ENCODE results near the gene TNKS2. TPM values are rescaled to one million over a fixed set of nuclear protein-coding genes. Genes with fewer than 3 reads are reported as not detected.

The TNKS2 gene
- total RNA-seq, 1 experiment from 2014 or later, result 48.3 TPM

DNA sequence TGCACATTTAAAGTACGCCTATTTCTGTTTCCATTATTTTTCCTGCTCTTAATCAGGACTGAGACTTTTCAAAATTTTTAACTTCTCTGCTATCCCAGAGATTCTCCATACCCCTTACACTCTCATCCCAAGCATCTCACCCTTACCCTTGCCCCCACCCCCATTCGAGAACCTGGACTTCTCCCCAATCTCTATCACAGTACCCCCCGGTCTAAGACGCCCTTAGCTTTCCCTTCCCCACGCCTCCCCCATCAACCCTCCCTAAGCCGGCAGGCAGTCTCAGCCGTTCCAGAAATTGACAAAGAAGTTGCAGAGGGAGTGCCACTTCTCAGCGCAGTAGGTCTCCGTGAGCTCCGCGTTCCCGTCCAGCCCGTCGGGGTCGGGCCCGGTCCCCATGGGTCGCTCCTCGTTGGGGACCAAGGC, 109.7 kb downstream of the TNKS2 start:
- H3K4me1 Mint-ChIP-seq (ENCODE audit: insufficient read depth, unreplicated experiment), result peaks cover 6% of the 10 kb centered on the region
- POLR2A ChIA-PET, result interaction anchor here (0.6 to 3.1 kb wide), 10 partner anchors 11 to 149 kb away, joined by 3 to 41 read pairs (median 6); partner anchors contain the start of genes BTAF1 and TNKS2
- TF ChIP-seq CTCF (IDR thresholded peaks at IDR 0.05; ENCODE audit: unreplicated experiment), result no peak
- no peaks in the 10 kb centered on the region for H3K27me3 Mint-ChIP-seq (ENCODE audit: insufficient read depth, unreplicated experiment)
- intact Hi-C loops (cut with micrococcal nuclease), result no loop called here
- BruUV-seq (replicated peaks), result no TSS peak
- no peaks in the 10 kb centered on the region for H3K36me3 Mint-ChIP-seq (ENCODE audit: insufficient read depth, unreplicated experiment)
- CTCF ChIA-PET, result interaction anchor here (0.6 to 1.4 kb wide), 8 partner anchors 9 to 530 kb away, joined by 3 to 5 read pairs (median 3); partner anchors contain the start of genes BTAF1 and TNKS2
- no peak overlapping the region for H3K27ac Mint-ChIP-seq (ENCODE audit: low read depth, unreplicated experiment)
- H3K9me3 Mint-ChIP-seq (ENCODE audit: unreplicated experiment), result no peaks in the 10 kb centered on the region
- peak overlapping the region; percentile 76 for H3K4me3 Mint-ChIP-seq (ENCODE audit: unreplicated experiment)
- no peak for DNase-seq (ENCODE audit: unreplicated experiment)

GRCh38 chr10:91908337-91909116, 110.3 kb downstream of the TNKS2 start:
- H3K27me3 Mint-ChIP-seq (ENCODE audit: insufficient read depth, unreplicated experiment), result peaks cover 4% of the 10 kb centered on the region
- peak; percentile 70 for DNase-seq (ENCODE audit: unreplicated experiment)
- peak overlapping the region; percentile 76 for H3K4me3 Mint-ChIP-seq (ENCODE audit: unreplicated experiment)
- H3K4me1 Mint-ChIP-seq (ENCODE audit: insufficient read depth, unreplicated experiment), result peaks cover 6% of the 10 kb centered on the region
- no peaks in the 10 kb centered on the region for H3K9me3 Mint-ChIP-seq (ENCODE audit: unreplicated experiment)
- peak overlapping the region; percentile 3 for H3K27ac Mint-ChIP-seq (ENCODE audit: low read depth, unreplicated experiment)
- peak; percentile 2 for TF ChIP-seq CTCF (IDR thresholded peaks at IDR 0.05; ENCODE audit: unreplicated experiment)
- H3K36me3 Mint-ChIP-seq (ENCODE audit: insufficient read depth, unreplicated experiment), result no peaks in the 10 kb centered on the region
- POLR2A ChIA-PET, result interaction anchor here (0.6 to 3.1 kb wide), 13 partner anchors 10 to 361 kb away, joined by 3 to 41 read pairs (median 5); partner anchors contain the start of genes BTAF1 and TNKS2
- CTCF ChIA-PET, result interaction anchor here (0.6 to 1.4 kb wide), 8 partner anchors 13 to 531 kb away, joined by 3 to 5 read pairs (median 4); partner anchors contain the start of genes BTAF1 and TNKS2
- intact Hi-C loops (cut with micrococcal nuclease), result loop anchor here (1.0 kb wide), 1 partner anchor 52 kb away; no protein-coding TSS in a partner anchor
- BruUV-seq (replicated peaks), result no TSS peak

GRCh38 chr10:91909117-91909677, 111.0 kb downstream of the TNKS2 start, which contains the start of gene FGFBP3:
Gene FGFBP3 (minus strand): TSS chr10:91909486. CDS start chr10:91908969, 517 bp downstream.
- H3K4me3 Mint-ChIP-seq (ENCODE audit: unreplicated experiment), result peak within 1 kb of the TSS; percentile 76
- H3K27ac Mint-ChIP-seq (ENCODE audit: low read depth, unreplicated experiment), result peak within 1 kb of the TSS; percentile 3
- no TSS peak for BruUV-seq (replicated peaks)
- peaks cover 6% of the 10 kb centered on the region for H3K4me1 Mint-ChIP-seq (ENCODE audit: insufficient read depth, unreplicated experiment)
- intact Hi-C loops (cut with micrococcal nuclease), result loop anchor here (1.0 kb wide), 1 partner anchor 53 kb away; no protein-coding TSS in a partner anchor
- H3K9me3 Mint-ChIP-seq (ENCODE audit: unreplicated experiment), result no peaks in the 10 kb centered on the region
- H3K27me3 Mint-ChIP-seq (ENCODE audit: insufficient read depth, unreplicated experiment), result peaks cover 11% of the 10 kb centered on the region
- H3K36me3 Mint-ChIP-seq (ENCODE audit: insufficient read depth, unreplicated experiment), result no peaks in the 10 kb centered on the region
- ChIA-PET POLR2A (interaction anchor here (0.6 to 3.1 kb wide), 11 partner anchors 9 to 362 kb away, joined by 3 to 41 read pairs (median 6); partner anchors contain the start of genes BTAF1 and TNKS2), CTCF (interaction anchor here (0.8 to 1.4 kb wide), 6 partner anchors 12 to 151 kb away, joined by 3 to 5 read pairs (median 4); partner anchors contain the start of genes BTAF1 and TNKS2)
- TF ChIP-seq CTCF (IDR thresholded peaks at IDR 0.05; ENCODE audit: unreplicated experiment), result no peak
- peak; percentile 32 for DNase-seq (ENCODE audit: unreplicated experiment)
